IMR-90 (cell line): ENCODE results near the gene CTTN. TPM values are rescaled to one million over a fixed set of nuclear protein-coding genes. Genes with fewer than 3 reads are reported as not detected.

Source experiments
- ATAC-seq: fragments of 200-7000 bp; cut with Tn5 transposase; 2 replicates; pipeline ENCODE4 v1.9.1; 2020; ENCODE audit warnings: low read depth, mild to moderate bottlenecking, moderate library complexity
- BruUV-seq: library from RNA; stranded (reverse); fragments of 400-500 nt; replicated peaks from 2 replicates; lab custom pipeline; 2021; lab: Mats Ljungman, UMichigan
- CTCF ChIA-PET: fragments of 300-600 bp; formaldehyde crosslinking; extraction: SDS; loops from one replicate; lab custom pipeline; 2021; ENCODE audit warnings: antibody characterized with exemption; lab: Yijun Ruan, JAX
- POLR2A ChIA-PET: fragments of 300-600 bp; sonication (Branson Sonifier 250); formaldehyde crosslinking; loops from one replicate; lab custom pipeline; 2022; ENCODE audit warnings: antibody characterized with exemption; ENCODE audit not compliant: unreplicated experiment; lab: Charles Lee
- DNase-seq: peaks from one replicate; pipeline ENCODE4 v3.0.0; 2013
- H2AFZ ChIP-seq: replicated peaks from 2 replicates; pipeline ENCODE3; 2013; ENCODE audit warnings: low read length, mild to moderate bottlenecking; ENCODE audit not compliant: poor library complexity
- H2AK5ac ChIP-seq: 2 replicates; pipeline ENCODE4 v1.6.1; 2013; ENCODE audit warnings: low read depth, low read length, inconsistent platforms
- H2AK9ac ChIP-seq: replicated peaks from 2 replicates; pipeline ENCODE3; 2013; ENCODE audit warnings: mild to moderate bottlenecking, low read depth, low read length, moderate library complexity; ENCODE audit not compliant: poor library complexity
- H2BK120ac ChIP-seq: 2 replicates; pipeline ENCODE4 v1.6.1; 2013; ENCODE audit warnings: low read depth, low read length, inconsistent platforms
- H2BK15ac ChIP-seq: 3 replicates; pipeline ENCODE4 v1.6.1; 2013; ENCODE audit warnings: low read depth, low read length, inconsistent platforms
- H2BK20ac ChIP-seq: 2 replicates; pipeline ENCODE4 v1.6.1; 2013; ENCODE audit warnings: low read depth, mild to moderate bottlenecking, inconsistent platforms, low read length, moderate library complexity
- H2BK5ac ChIP-seq: 2 replicates; pipeline ENCODE4 v1.6.1; 2013; ENCODE audit warnings: mild to moderate bottlenecking, low read depth, low read length, inconsistent platforms; ENCODE audit not compliant: poor library complexity, severe bottlenecking
- H3K14ac ChIP-seq: replicated peaks from 2 replicates; pipeline ENCODE4 v1.6.1; 2013; ENCODE audit warnings: low read depth, low read length, inconsistent platforms
- H3K18ac ChIP-seq: 2 replicates; pipeline ENCODE4 v1.6.1; 2013; ENCODE audit warnings: low read depth, low read length, control low read depth
- H3K23ac ChIP-seq: 2 replicates; pipeline ENCODE4 v1.6.1; 2013; ENCODE audit warnings: low read depth, low read length, inconsistent platforms
- H3K27ac ChIP-seq: 2 replicates; pipeline ENCODE4 v1.5.1; 2013; ENCODE audit warnings: mild to moderate bottlenecking, control low read depth, low read length; ENCODE audit not compliant: insufficient read depth
- H3K27me3 ChIP-seq: 2 replicates; pipeline ENCODE4 v1.6.1; 2013; ENCODE audit warnings: low read length; ENCODE audit not compliant: control insufficient read depth, insufficient read depth
- H3K36me3 ChIP-seq: 2 replicates; pipeline ENCODE4 v1.6.1; 2013; ENCODE audit warnings: low read length, mixed read lengths; ENCODE audit not compliant: control insufficient read depth, insufficient read depth
- H3K4ac ChIP-seq: 2 replicates; pipeline ENCODE4 v1.6.1; 2013; ENCODE audit warnings: low read depth, low read length, inconsistent platforms
- H3K4me1 ChIP-seq: 2 replicates; pipeline ENCODE4 v1.6.1; 2013; ENCODE audit warnings: low read length, mixed read lengths; ENCODE audit not compliant: control insufficient read depth, insufficient read depth
- H3K4me2 ChIP-seq: 2 replicates; pipeline ENCODE4 v1.6.1; 2013; ENCODE audit warnings: low read depth, mild to moderate bottlenecking, control low read depth, low read length, moderate library complexity
- H3K4me3 ChIP-seq: 2 replicates; pipeline ENCODE4 v1.5.1; 2013; ENCODE audit warnings: low read depth, mild to moderate bottlenecking, control low read depth, low read length, moderate library complexity; ENCODE audit not compliant: insufficient read depth
- H3K56ac ChIP-seq: 2 replicates; pipeline ENCODE4 v1.6.1; 2013; ENCODE audit warnings: low read length, inconsistent platforms; ENCODE audit not compliant: insufficient read depth; ENCODE audit errors: extremely low read depth
- H3K79me1 ChIP-seq, 2 experiments: 2 replicates each; pipeline ENCODE4 v1.6.1; 2013; ENCODE audit warnings: low read length in 2 of 2, inconsistent platforms in 1 of 2, low read depth in 1 of 2
- H3K9ac ChIP-seq: 2 replicates; pipeline ENCODE4 v1.6.1; 2013; ENCODE audit warnings: low read depth, low read length, control low read depth
- H3K9me1 ChIP-seq: 2 replicates; pipeline ENCODE4 v1.6.1; 2013; ENCODE audit warnings: low read length, inconsistent platforms; ENCODE audit not compliant: insufficient read depth
- H3K9me3 ChIP-seq: 2 replicates; pipeline ENCODE4 v1.6.1; 2013; ENCODE audit warnings: low read length; ENCODE audit not compliant: control insufficient read depth, insufficient read depth
- H4K20me1 ChIP-seq: 2 replicates; pipeline ENCODE4 v1.6.1; 2013; ENCODE audit warnings: low read length, inconsistent platforms; ENCODE audit not compliant: insufficient read depth
- H4K5ac ChIP-seq: 2 replicates; pipeline ENCODE4 v1.6.1; 2013; ENCODE audit warnings: mild to moderate bottlenecking, low read depth, low read length, control low read depth
- H4K8ac ChIP-seq, 2 experiments: 2 replicates each; pipeline ENCODE4 v1.6.1; 2013; ENCODE audit warnings: low read depth in 2 of 2, low read length in 2 of 2, control low read depth in 1 of 2, inconsistent platforms in 1 of 2
- H4K91ac ChIP-seq: 2 replicates; pipeline ENCODE4 v1.6.1; 2013; ENCODE audit warnings: low read depth, low read length, inconsistent platforms; ENCODE audit not compliant: insufficient read depth
- BHLHE40 ChIP-seq: fragments of 150-350 bp; IDR thresholded peaks from 2 replicates; pipeline ENCODE4 v1.6.1; 2016; ENCODE audit warnings: mild to moderate bottlenecking, low read depth, low read length
- CEBPB ChIP-seq: IDR thresholded peaks from 2 replicates; pipeline ENCODE4 v1.6.1; 2012; ENCODE audit warnings: low read depth, low read length, improper control_type of control experiment
- CHD1 ChIP-seq: IDR thresholded peaks from 2 replicates; pipeline ENCODE4 v1.6.1; 2012; ENCODE audit warnings: low read depth, low read length, improper control_type of control experiment
- FOS ChIP-seq: fragments of 150-350 bp; IDR thresholded peaks from 2 replicates; pipeline ENCODE4 v1.6.1; 2016; ENCODE audit warnings: low read depth, low read length
- MAFK ChIP-seq: IDR thresholded peaks from 2 replicates; pipeline ENCODE4 v1.6.1; 2012; ENCODE audit warnings: low read depth, low read length, improper control_type of control experiment
- MAZ ChIP-seq: IDR thresholded peaks from 2 replicates; pipeline ENCODE4 v1.6.1; 2012; ENCODE audit warnings: low read depth, mild to moderate bottlenecking, low read length, improper control_type of control experiment, moderate library complexity, borderline replicate concordance
- MXI1 ChIP-seq: IDR thresholded peaks from 2 replicates; pipeline ENCODE4 v1.6.1; 2012; ENCODE audit warnings: low read depth, mild to moderate bottlenecking, low read length, moderate library complexity, borderline replicate concordance
- NFE2L2 ChIP-seq: fragments of 150-350 bp; IDR thresholded peaks from 2 replicates; pipeline ENCODE4 v1.6.1; 2016; ENCODE audit warnings: low read depth, mild to moderate bottlenecking, low read length
- POLR2A ChIP-seq: IDR thresholded peaks from 2 replicates; pipeline ENCODE4 v1.6.1; 2012; ENCODE audit warnings: mild to moderate bottlenecking, low read depth, low read length
- RAD21 ChIP-seq: IDR thresholded peaks from 2 replicates; pipeline ENCODE4 v1.6.1; 2012; ENCODE audit warnings: low read length, improper control_type of control experiment
- RCOR1 ChIP-seq: IDR thresholded peaks from 2 replicates; pipeline ENCODE4 v1.6.1; 2012; ENCODE audit warnings: mild to moderate bottlenecking, low read length, improper control_type of control experiment; ENCODE audit not compliant: insufficient replicate concordance
- RFX5 ChIP-seq: IDR thresholded peaks from 2 replicates; pipeline ENCODE4 v1.8.0; 2012; ENCODE audit warnings: low read depth, mild to moderate bottlenecking, low read length, moderate library complexity
- WGBS, 2 experiments: methylation state at CpG; one replicate each; pipeline versions ENCODE4 v1.1.5 to v1.1.7; 2013; ENCODE audit warnings: missing lambda C conversion rate in 2 of 2; ENCODE audit not compliant: insufficient read length in 1 of 2; ENCODE audit errors: extremely low coverage in 2 of 2; 5-methylcytosine and 5-hydroxymethylcytosine counted together
- dilution Hi-C: fragments of 300-500 bp; cut with HindIII; formaldehyde crosslinking; loops from one replicate; pipeline ENCODE4 v1.14.3; 2018; ENCODE audit warnings: low sequenced_read_pairs; ENCODE audit not compliant: unreplicated experiment
- in situ Hi-C: fragments of 300-500 bp; cut with MboI; formaldehyde crosslinking; loops from 3 replicates; pipeline ENCODE4 v1.14.3; 2019; ENCODE audit warnings: low sequenced_read_pairs, inconsistent platforms, mixed read lengths
- intact Hi-C: fragments of 100-400 bp; cut with micrococcal nuclease; formaldehyde crosslinking; loops from 2 replicates; pipeline ENCODE4 v1.10.0; 2022
- polyA plus RNA-seq, 3 experiments: library from polyadenylated mRNA; depleted of rRNA; stranded (reverse); fragments of >200 nt; gene quantifications; 2 replicates each; pipeline ENCODE4 v1.2.3, GENCODE V29; 2012; ENCODE audit warnings: low replicate concordance in 1 of 3
- total RNA-seq: library from RNA; depleted of rRNA; stranded (reverse); fragments of >200 nt; gene quantifications from 2 replicates; pipeline ENCODE4 v1.2.3, GENCODE V29; 2012
- TF ChIP-seq, protein P1 (sequence below): fragments of 150-350 bp; IDR thresholded peaks from 2 replicates; pipeline ENCODE4 v1.6.1; 2016; ENCODE audit warnings: low read depth, mild to moderate bottlenecking, low read length, moderate library complexity, borderline replicate concordance
- TF ChIP-seq, protein P2 (sequence below): fragments of 150-350 bp; IDR thresholded peaks from 2 replicates; pipeline ENCODE4 v1.6.1; 2017; ENCODE audit warnings: mild to moderate bottlenecking, antibody characterized with exemption, low read length, low read depth
- TF ChIP-seq, protein P3 (sequence below): conservative IDR thresholded peaks from 2 replicates; pipeline ENCODE4 v1.5.1; 2012; ENCODE audit warnings: mild to moderate bottlenecking, low read depth, low read length, improper control_type of control experiment

The CTTN gene
- total and polyA plus RNA-seq, 2 of the 4 experiments (the other 2 are of a cell fraction) = 287 to 296 TPM

DNA sequence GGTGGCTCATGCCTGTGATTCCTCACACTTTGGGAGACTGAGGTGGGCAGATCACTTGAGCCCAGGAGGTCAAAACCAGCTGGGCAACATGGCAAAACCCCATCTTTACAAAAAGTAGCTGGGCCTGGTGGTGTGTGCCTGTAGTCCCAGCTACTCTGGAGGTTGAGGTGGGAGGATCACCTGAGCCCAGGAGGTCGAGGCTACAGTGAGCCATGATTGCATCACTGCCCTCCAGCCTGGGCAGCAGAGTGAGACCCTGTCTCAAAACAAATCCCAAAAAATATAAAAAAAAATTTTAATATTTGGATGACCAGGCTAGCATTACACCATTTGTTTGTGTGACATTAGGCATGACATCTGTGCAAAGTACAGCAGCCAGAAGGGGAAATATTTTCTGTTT is 49.7 kb upstream of the CTTN start (continued):
- TF ChIP-seq RAD21 = no peak
- no peak for TF ChIP-seq MXI1
- TF ChIP-seq NFE2L2 = no peak

DNA sequence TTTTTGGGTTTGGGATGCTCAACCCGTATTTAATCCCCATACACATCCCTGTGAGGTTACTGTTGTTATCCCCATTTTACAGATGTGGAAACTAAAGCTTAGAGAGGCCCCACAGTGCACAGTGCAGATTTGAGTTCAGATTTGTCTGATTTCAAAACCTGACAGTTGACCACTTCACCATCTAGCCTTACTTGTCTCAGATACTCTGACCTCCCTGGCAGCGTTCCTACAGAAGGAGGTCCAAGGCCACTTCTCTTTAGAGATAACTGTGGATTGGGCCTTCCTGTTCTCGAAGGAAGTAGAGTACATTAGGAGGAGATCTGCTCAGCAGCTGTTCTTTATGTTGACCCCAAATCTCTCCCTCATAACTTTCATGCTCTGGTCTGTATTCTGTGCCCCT is 46.7 kb upstream of the CTTN start:
- no CpG with 5 or more reads among the region's 3 CpGs for WGBS, 2 experiments
- POLR2A ChIA-PET = no interaction called here
- TF ChIP-seq NFE2L2 (no peak), BHLHE40 (no peak), MXI1 (no peak), CEBPB (no peak), FOS (no peak), MAFK (no peak), RFX5 (no peak), RCOR1 (no peak), MAZ (no peak), CHD1 (no peak), POLR2A (no peak), RAD21 (no peak)
- TF ChIP-seq, protein P1, sequence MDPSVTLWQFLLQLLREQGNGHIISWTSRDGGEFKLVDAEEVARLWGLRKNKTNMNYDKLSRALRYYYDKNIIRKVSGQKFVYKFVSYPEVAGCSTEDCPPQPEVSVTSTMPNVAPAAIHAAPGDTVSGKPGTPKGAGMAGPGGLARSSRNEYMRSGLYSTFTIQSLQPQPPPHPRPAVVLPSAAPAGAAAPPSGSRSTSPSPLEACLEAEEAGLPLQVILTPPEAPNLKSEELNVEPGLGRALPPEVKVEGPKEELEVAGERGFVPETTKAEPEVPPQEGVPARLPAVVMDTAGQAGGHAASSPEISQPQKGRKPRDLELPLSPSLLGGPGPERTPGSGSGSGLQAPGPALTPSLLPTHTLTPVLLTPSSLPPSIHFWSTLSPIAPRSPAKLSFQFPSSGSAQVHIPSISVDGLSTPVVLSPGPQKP = no peak
- TF ChIP-seq, protein P2, sequence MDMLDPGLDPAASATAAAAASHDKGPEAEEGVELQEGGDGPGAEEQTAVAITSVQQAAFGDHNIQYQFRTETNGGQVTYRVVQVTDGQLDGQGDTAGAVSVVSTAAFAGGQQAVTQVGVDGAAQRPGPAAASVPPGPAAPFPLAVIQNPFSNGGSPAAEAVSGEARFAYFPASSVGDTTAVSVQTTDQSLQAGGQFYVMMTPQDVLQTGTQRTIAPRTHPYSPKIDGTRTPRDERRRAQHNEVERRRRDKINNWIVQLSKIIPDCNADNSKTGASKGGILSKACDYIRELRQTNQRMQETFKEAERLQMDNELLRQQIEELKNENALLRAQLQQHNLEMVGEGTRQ = no peak
- TF ChIP-seq, protein P3, sequence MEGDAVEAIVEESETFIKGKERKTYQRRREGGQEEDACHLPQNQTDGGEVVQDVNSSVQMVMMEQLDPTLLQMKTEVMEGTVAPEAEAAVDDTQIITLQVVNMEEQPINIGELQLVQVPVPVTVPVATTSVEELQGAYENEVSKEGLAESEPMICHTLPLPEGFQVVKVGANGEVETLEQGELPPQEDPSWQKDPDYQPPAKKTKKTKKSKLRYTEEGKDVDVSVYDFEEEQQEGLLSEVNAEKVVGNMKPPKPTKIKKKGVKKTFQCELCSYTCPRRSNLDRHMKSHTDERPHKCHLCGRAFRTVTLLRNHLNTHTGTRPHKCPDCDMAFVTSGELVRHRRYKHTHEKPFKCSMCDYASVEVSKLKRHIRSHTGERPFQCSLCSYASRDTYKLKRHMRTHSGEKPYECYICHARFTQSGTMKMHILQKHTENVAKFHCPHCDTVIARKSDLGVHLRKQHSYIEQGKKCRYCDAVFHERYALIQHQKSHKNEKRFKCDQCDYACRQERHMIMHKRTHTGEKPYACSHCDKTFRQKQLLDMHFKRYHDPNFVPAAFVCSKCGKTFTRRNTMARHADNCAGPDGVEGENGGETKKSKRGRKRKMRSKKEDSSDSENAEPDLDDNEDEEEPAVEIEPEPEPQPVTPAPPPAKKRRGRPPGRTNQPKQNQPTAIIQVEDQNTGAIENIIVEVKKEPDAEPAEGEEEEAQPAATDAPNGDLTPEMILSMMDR = no peak

More for the DNA sequence above, 46.7 kb upstream of the CTTN start:
- CTCF ChIA-PET = no interaction called here
- no peak overlapping the region for H2BK120ac ChIP-seq
- no peaks in the 10 kb centered on the region for H3K4me1 ChIP-seq
- no peak for ATAC-seq
- no peak overlapping the region for H4K5ac ChIP-seq
- no peak overlapping the region for H3K18ac ChIP-seq
- H2AK9ac ChIP-seq = no peak overlapping the region
- dilution Hi-C loops (no loop called here), intact Hi-C loops (no loop called here), in situ Hi-C loops (no loop called here)
- no peaks in the 10 kb centered on the region for H3K9me3 ChIP-seq
- no peak overlapping the region for H3K4me3 ChIP-seq
- no peak overlapping the region for H3K56ac ChIP-seq
- no peak overlapping the region for H3K27ac ChIP-seq
- H3K36me3 ChIP-seq = peaks cover 40% of the 10 kb centered on the region
- H3K23ac ChIP-seq = no peak overlapping the region
- H3K9me1 ChIP-seq = no peaks in the 10 kb centered on the region
- H3K14ac ChIP-seq = no peak overlapping the region
- no peak overlapping the region for H4K8ac ChIP-seq
- no peak overlapping the region for H2BK15ac ChIP-seq
- no peak overlapping the region for H4K91ac ChIP-seq
- H3K27me3 ChIP-seq = no peaks in the 10 kb centered on the region
- H3K9ac ChIP-seq = no peak overlapping the region
- no peak overlapping the region for H2BK5ac ChIP-seq
- no peaks in the 10 kb centered on the region for H4K20me1 ChIP-seq
- DNase-seq = no peak
- no peak overlapping the region for H2BK20ac ChIP-seq
- no peak overlapping the region for H2AFZ ChIP-seq
- no peak overlapping the region for H3K4me2 ChIP-seq
- no peak overlapping the region for H3K4ac ChIP-seq
- BruUV-seq = no TSS peak
- H2AK5ac ChIP-seq = no peak overlapping the region
- H3K79me1 ChIP-seq = no peaks in the 10 kb centered on the region; a peak in 1 of 4 replicates
